ENCODE results near the gene RNGTT. TPM values are rescaled to one million over a fixed set of nuclear protein-coding genes. Genes with fewer than 3 reads are reported as not detected.

The RNGTT gene
- total RNA-seq, 4 donors from 2014 or later, result 13.9 to 20.5 (median 18.4) TPM

GRCh38 chr6:88806728-88807127, 156.7 kb downstream of the RNGTT start:
- Histone ChIP-seq H3K27ac (no peak overlapping the region), H3K9me3 (peaks cover 0 to 9% (median 3%) of the 10 kb centered on the region in 4 donors), H3K27me3 (no peaks in the 10 kb centered on the region), H3K4me1 (peaks cover 0 to 5% (median 0%) of the 10 kb centered on the region in 4 donors), H3K4me3 (no peak overlapping the region), H3K36me3 (peaks cover 0 to 4% (median 0%) of the 10 kb centered on the region in 3 donors)
- WGBS, 2 donors, result 96 to 99% methylated on average over 4 of the region's 4 CpGs
- DNase-seq (ENCODE audit: low spot score in 2 of 2), result no peak
- no peak for TF ChIP-seq CTCF (IDR thresholded peaks at IDR 0.05)
- TF ChIP-seq EP300 (IDR thresholded peaks at IDR 0.05), result no peak

GRCh38 chr6:88804701-88805100, 158.7 kb downstream of the RNGTT start:
- H3K27ac ChIP-seq, result no peak overlapping the region
- H3K36me3 ChIP-seq, result peaks cover 0 to 16% (median 0%) of the 10 kb centered on the region in 3 donors
- DNase-seq (ENCODE audit: low spot score in 2 of 2), result no peak
- no peak for TF ChIP-seq EP300 (IDR thresholded peaks at IDR 0.05)
- TF ChIP-seq POLR2A (IDR thresholded peaks at IDR 0.05), result no peak
- TF ChIP-seq CTCF (IDR thresholded peaks at IDR 0.05), result no peak
- WGBS, 2 donors, result 98 to 100% methylated on average over 2 of the region's 2 CpGs
- peaks cover 0 to 9% (median 3%) of the 10 kb centered on the region in 4 donors for H3K9me3 ChIP-seq
- H3K4me1 ChIP-seq, result peaks cover 0 to 6% (median 0%) of the 10 kb centered on the region in 4 donors
- no peaks in the 10 kb centered on the region for H3K27me3 ChIP-seq
- H3K4me3 ChIP-seq, result no peak overlapping the region

DNA sequence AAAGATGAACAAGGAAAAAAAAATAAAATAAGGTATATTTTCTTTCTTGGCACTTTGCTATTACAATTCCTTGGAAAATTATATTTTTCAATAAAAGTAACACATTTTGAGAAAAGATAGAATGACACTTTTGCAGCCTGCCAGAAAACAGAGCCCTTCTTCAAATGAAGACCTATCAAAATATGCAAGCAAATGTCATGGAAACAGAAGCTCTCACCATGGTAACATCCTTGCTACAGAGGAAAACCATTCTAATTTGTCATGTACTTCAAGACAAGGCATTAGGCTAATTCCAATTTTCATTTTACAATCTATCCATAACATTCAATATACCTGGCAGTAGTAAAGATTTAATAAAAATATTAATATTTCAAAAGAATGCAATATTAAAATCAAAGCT, 177.9 kb downstream of the RNGTT start:
- Histone ChIP-seq H3K4me1 (no peaks in the 10 kb centered on the region), H3K27me3 (no peaks in the 10 kb centered on the region), H3K36me3 (no peaks in the 10 kb centered on the region), H3K9me3 (no peaks in the 10 kb centered on the region), H3K4me3 (no peak overlapping the region), H3K27ac (no peak overlapping the region)
- no peak for DNase-seq (ENCODE audit: low spot score in 2 of 2)
- TF ChIP-seq EP300 (IDR thresholded peaks at IDR 0.05) (no peak), POLR2A (IDR thresholded peaks at IDR 0.05) (no peak), CTCF (IDR thresholded peaks at IDR 0.05) (no peak)

- no peaks in the 10 kb centered on the region for H3K9me3 ChIP-seq
- peak in 1 of 2 donors; percentile 22 for DNase-seq (ENCODE audit: low spot score in 2 of 2)
- WGBS, 2 donors, result 34 to 44% methylated on average over 5 of the region's 5 CpGs
Measured at GRCh38 chr6:88780714-88781389, 182.6 kb downstream of the RNGTT start.

More at GRCh38 chr6:88780714-88781389, 182.6 kb downstream of the RNGTT start:
- Histone ChIP-seq H3K36me3 (no peaks in the 10 kb centered on the region), H3K4me3 (no peak overlapping the region), H3K27ac (no peak overlapping the region), H3K27me3 (no peaks in the 10 kb centered on the region), H3K4me1 (no peaks in the 10 kb centered on the region)
- TF ChIP-seq EP300 (IDR thresholded peaks at IDR 0.05) (no peak), CTCF (IDR thresholded peaks at IDR 0.05) (peak; percentile 61 to 78 (median 67))
